ENCODE results near the gene JUP.

Gene JUP

DNA sequence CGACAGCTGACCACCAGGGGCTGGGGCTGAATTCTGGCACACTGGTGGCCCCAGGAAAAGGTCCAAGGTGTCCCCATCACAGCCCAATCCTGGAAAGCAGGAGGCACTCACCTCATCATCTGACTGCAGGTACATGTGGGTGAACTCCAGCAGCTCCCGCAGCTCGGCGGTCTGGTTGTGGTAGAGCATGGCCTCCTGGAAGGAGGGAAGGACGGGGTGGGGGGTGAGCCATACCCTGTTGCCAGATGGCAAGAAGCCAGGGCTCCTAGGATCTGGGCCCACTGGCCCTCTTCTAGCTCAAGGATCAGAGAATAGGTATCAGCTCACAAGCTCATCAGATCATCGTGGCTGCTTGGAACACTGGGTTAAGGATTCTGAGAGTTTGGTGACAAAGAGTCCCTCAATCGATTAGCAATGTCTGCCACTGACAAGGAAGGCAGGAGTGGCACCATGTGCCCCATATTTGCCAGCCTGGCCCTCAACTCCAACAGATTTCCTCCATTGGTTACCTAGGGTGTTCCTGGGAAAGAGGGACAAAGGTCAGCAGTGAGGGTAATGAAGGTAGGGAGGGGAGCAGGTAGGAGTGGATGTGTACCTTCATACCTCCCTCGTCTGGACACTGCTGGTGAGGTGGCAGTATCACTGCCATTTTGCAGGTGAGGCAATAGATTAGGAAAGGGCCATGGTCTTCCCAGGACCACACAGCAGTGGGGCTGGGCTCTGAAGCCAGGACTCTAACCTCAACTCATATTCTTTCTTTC is 20.4 kb upstream of the JUP start:
- DNase-seq, result no peak

DNA sequence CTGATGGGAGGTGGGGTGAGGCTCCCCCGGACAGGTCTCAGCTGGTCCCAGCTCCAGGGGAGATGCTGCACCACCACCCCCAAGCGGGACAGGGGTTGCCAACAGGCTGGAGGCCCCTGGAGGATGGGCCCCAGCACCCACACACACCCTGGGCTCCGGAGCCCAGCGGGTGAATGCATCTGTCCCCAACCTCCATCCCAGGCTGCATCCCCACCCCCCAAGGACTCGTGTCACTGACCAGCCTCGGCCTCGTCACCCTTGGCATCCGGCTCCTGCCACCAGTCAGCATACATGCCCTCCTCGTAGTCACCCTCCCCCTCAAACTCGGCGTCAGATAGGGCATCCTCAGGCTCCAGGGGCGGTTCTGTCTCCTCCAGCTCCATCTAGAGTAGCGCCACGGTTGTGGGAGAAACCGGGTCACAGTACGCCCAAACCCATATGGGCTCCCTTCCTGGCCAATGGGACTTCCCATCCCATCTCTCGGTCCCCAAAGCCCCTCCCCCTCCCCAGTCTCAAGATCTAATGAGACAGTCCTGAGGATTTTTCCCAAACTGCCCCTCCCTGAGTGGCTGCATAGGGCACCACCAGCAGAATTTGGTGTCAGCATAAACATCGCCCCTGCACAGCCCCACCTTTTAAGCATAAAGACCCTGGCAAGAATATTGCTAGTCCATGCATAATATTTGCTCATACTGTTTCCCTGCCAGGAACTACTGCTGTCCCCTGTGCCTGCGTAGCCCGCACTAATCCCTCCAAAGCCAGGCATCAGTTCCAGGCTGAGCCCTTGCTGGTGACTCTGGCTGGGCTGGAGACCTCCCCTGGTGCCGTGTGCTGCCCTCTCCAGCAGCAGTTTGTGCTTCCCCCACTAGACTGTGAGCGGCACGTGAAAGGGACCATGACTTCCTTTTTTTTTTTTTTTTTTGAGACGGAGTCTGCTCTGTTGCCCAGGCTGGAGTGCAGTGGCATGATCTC is 16.8 kb upstream of the JUP start:
- DNase-seq, result peak; percentile 73

DNA sequence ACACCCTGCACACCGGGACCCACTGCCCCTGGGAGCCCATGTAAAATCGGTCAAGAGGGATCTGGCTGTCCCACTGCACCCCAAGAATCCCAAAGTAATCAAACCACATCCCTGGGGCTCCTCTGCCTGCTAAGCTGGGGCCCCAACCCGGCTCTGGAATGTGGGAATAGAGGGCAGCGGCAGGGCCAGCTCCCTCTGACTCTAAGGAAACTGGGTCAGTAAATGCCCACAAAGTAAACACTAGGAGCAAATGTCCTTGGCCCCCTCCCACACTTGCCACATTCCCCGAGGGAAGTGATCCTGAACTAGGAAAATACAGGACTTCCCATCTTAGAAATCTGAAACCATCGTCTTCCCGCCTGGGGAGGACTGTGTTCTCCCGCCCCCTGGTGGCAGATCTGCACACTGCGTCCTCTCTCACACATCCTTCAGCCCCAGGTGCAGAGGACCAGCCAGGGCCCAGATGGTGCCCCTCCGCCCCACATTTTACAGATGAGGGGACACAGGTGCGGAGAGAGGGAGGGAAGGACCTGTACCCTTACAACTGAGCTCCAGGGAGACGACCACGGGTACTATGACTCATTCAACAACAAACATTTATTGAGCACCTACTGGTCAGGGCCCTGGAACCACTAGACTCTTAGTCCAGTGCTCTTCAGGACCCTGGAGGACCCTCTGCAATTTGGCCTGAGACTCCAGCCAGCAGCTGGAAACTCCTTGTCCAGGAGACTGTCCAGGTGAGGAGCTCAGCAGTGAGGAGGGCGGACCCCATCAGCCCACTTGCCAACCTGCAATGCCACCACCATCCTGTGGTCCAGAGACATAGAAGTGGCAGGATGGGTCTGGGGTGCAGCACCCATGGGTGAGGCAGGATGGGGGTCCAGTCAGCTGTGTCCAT is 15.1 kb upstream of the JUP start:
- peak; percentile 88 for DNase-seq

DNA sequence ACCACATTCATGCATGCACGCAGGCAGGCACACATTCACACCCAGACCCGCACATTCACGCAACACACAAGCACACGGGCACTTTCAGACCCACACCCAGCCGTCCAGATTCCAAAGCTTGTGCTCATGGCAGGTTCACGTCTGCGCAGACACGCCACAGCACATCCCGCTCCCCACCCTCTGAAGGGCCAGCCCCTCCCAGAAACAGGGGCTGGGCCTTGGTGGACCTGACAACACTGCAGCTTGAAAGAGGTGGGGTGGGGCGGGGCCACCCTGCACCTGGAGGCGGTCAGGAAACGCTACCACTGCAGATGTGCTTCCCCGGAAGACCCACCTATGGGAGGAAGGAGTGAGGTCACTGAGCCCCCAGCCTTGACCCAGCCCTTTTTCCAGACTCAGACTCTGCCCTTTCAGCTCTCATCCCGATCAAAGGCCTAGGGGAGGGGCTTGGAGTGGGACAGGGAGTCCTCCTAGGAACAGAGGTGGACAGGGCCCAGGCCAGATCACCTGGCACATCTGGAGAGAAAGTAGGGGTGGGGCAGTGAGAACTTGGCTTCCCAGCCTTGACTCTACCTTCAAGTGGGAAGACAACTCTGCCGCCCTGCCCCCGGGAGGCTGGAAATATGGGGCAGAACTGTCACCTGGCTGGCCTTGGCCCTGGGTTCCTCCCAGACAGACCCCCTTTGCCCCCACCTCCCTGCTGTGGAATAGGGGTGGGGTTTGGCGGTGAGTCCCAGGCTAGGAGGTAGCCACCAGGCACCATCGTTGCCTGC is 14.3 kb upstream of the JUP start:
- no peak for DNase-seq

DNA sequence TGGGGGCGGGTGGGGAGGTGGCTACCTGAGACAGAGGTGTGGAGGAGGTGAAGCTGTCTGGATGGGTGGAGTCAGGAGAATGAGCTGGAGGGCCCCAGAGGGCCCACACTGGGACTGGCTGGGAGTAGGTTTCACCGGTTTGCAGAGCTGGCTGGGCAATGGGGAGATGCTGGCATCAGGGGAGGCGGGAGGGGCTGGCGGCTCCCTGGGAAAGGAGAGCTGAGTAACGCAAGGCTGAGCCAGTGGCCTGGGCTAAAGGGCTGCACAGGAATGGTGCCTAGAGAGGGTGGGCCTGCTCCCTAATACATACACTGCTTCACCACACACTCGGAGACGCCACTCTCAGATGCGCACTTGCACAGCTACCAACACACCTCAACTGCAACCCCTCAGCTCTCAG is 12.9 kb upstream of the JUP start:
- no peak for DNase-seq

DNA sequence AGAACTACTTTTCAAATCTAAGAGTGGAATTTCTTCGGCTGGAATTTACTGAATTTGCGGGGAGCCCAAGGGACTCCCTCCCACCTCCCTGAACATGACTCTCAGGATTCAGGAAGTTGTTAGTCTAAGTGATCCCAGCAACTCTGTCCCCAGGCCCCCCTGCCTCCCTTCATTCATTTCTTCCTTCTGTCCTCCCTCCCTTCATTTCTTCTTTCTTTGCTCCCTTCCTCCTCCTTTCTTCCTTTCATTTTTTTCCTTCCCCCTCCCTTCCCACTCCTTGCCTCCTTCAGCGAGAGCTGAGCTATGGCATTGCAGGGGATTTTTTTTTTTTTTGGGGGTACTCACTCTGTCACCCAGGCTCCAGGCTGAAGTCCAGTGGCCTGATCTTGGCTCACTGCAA is 10.9 kb upstream of the JUP start:
- DNase-seq, result no peak

DNA sequence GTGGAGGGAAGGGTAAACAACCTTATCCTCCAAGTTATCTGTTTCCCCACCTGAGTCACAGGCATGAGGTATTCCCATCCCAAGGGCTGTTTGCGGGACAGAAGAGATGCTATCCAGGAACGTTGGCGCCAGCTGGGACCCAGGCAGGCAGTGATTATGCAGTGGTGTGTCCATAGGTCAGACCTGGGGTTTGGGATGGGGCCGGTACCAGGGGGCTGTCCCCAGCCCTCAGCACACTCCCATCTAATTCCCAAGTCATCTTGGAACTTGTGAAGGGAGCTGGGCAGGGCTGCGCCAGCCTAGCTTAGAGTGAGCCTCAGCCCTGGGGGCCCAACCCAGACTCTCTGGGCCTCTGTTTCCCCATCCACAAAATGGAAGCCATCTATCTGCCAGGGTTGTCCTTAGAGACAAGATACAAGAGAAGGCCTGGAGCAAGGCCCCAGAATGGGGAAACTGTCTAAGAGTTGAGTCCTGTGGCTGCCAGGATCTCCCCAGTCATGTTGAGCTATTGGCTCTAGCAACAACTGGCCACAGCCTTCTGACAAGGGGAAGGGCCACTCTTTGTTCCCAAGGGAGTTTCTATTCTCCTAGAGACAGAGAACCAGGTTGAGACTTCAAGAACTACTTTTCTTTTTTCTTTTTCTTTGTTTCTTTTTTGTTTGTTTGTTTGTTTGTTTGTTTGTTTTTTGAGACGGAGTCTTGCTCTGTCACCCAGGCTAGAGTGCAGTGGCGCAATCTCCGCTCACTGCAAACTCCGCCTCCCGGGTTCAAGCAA is 9.8 kb upstream of the JUP start:
- DNase-seq, result no peak

DNA sequence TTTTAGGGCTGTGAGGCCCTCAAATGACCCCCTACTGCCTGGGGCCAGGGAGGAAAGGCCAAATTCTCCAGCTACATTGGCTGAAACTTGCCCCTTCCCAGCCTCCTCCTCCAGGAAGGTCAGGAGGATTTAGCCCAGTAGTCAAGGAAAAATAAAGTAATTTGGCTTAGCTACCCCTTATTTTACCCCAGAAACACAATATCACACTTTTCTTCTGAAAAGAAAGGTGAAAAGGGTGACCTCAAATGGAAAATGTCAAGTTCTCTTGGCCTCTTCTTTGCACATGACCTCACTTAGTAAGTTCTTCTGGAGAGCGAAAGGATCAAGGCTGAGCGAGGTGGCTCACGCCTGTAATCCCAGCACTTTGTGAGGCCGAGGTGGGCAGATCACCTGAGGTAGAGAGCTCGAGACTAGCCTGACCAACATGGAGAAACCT is 8.0 kb upstream of the JUP start:
- no peak for DNase-seq

DNA sequence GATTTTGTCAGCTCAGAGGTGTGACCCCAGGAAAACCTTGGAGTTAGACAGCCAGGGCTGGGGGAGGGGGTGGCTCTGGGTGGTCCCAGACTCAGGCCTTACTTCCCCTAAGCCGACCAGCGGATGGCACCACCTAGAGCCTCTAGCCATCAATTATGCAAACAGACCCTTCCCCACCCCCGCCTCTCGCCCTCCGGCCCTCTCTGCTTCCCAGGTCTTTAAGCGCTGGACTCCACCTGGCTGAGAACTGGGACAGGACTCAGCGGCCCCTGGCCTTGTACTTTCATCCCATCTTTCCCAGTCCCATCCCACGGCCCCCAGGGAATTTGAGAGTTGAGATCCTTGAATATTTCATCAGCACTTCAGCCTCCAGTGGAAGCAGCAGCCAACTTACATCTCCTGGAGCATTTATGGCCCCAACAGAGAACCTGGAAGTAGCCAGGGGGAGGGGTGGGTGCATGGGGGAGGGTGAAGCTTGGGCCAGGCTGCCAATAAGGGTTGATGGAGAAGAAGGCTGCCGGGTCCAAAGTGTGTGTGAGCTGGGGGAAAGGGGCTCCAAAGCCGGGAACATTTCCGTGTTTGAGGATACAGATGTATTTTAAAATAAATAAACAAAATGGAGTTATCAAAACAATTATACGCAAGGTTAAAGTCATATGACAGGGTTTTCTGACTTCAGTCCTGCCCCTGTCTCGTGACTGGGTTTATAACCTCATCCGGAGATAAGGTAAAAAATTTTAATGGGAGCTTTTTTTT is 7.5 kb upstream of the JUP start:
- no peak for DNase-seq

DNA sequence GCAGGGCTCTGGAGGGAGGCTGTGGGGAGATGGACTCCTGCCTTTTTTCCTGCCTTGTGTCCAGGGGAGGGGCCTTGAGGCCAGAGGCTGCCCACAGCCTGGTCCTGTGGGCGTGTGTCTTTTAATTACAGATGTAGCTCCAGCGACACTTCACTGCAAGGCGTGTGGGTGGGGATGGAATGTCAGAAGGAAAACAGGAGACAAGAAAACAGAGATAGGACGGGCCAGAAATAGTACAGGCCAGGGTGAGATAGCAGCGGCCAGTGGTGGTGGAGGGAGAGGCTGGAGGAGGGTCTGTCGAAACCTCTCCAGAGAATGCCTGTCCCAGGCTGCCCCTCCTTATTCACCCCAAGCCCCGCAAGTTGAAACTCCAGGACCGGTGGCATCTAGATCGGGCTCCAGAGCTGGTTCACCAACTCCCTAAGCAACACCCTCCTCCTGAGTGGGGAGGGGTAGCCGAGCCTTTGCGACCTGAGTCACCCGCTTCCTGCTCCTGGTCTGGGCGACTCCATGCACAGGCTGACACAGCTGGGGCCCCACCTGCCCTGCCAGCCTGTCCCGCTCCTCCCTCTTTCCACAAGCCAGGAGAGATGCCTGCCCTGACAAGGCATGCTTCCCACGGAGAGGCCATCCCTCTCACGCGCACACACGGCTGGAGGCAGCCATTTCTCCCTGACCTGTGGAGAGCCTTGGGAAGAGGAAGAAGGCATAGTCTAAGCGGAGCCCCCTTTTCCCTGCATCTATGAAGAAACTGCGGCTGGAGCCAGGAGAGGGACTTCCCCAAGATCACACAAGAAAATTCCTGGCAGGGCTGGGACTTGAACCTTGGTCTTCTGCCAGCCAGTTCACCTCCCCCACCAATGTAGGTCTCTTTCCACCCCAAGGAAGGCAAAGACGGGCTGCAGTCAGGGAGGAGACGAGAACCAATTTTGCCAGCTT is 6.6 kb upstream of the JUP start:
- no peak for DNase-seq

DNA sequence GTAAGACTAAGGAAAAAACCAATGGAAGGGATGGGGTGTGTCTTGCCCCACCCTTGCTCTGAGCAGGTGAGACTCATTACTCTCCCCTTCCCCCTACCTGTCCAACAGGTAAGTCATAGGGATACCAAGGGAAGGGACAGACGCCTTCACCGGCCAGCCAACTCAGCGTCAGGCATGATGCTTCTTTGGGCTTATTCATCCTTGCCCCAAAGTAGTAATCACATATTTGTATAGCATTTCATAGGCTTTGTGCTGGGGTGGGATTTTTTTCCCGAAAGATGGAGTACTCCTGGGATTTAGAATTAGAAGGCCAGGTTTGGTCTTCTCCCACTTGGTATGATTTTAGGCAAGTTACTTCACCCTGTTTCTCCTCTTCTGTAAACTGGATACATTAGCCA is 509 bp upstream of the JUP start:
- DNase-seq, result no peak

DNA sequence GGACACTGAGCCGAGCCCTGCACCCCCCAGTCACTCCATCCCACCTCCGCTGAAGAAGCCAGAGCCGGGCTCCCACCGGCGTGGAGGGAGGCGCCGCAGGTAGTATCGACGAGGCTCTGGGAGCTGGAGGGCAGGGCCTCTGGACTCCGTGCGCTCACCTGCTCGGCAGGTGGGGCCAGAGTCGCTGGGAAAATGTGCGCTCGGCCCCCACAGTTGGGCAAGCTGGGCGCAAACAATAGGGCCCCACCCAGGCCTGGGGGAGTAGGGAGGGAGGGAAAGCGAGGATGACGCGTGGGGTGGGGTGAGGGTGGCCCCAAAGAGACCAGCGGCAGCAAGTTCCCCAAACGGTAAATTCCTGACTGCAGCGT is 668 bp downstream of the JUP start:
- no peak for DNase-seq

DNA sequence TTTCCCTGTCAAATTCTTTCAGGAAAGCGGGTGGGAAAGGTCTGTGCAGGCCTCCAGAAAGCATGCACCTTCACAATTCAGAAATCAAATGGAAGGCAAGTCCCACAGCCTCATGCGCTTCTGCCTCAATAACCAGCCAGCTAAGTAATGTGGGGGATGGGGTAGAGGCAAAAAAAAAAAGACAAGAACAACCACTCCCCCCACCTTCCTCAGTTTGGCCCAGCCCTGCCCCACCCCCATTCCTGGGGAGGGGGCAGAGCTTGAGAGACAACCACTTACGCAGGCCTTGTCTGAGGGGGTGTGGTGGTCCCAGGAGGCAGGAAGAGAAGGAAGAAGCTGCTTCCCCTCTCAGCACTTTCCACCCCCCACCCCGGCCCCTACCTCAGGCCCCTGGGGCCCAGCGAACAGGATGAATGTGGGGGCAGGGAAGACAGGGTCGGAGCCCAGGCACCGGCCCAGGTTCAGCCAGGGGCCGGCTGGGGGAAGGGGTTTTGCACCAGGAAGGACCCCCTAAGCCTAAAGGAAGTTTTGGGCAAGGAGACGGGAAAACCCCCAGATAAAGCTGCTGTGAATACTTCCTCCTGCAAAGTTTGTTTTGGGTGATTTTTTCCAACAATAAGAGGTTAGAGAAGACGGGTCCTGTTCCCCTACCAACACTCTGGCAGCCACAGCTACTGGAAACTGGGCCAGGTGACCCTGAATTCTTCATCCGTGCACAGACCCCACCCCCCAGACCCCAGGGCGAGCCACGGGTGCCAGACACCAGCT is 1.2 kb downstream of the JUP start:
- peak; percentile 51 for DNase-seq

DNA sequence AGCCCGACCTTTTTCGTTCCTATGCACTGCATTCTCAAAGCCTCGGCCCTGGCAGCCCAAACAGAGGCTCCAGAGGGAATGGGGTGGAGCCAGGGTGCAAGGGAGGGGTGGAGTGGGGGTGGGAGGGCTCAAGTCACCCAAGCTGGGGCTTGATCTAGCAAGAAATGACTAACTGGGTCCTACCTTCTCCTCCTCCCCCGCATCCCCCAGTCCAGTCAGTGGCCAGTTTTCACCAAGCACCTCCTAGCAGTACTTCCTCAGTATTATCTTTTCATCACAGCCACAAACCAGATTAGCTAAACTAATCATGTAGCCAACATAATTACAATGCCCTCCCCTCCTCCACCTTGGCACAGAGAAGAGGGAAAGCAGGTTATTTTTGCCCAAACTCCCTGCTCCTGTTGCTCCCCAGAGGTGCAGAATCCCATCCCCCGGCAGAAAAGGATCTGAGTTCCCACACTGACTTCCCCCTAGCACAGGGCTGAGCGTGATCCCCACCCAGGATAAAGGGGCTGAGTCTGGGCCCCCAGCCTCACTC is 2.2 kb downstream of the JUP start:
- DNase-seq, result peak; percentile 80

DNA sequence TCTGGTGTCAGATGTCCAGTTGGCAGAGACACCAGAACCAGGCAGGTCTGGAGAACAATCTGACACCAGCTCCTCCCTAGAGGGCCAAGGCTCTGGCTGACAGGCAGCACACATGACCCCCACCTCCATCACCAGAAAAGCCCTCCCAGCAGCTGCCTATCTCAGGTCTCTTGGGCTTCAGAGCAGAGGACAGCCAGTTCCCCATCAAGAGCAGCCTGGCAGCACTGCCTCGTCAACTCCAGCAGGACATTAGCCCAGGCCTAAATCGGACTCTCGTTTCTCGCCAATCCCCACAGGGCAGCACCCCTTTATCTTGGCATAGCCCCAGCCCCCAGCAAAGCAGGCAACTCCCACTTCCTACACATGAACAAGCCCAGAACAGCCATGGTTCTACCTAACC is 4.4 kb downstream of the JUP start:
- DNase-seq, result no peak

DNA sequence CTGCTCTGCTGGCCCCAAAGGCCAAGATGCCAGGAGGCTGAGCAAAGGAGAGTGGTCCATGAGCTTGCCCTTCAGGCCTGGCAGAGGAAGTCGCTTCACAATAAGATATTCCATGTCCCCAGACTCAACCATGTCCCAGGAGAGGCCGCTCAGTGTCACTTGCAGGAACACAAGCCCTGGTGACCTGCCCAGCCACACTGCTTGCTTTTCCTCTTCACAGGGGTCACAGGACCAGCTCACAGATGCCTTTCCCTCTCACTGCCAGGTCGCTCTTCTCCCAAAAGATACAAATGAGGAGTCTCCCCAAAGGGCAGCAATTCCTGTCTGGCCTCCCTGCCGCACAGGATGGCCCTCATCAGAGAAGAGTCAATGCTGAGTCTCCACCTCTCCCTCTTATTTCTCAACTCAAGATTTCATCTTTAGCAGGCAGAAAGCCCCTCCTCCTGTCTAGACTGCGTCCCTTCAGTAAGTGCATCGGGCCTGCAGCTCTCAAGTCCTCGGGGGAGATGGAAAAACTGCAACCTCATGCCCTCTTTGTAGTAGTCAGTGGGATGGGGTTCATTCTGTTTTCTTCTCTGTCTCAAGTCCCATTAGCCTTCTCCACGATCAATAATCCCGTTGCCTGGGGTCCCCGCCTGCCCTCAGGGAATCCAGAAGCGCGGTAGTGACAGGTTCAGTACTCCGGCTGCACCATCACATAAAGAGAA is 5.0 kb downstream of the JUP start:
- DNase-seq, result no peak

DNA sequence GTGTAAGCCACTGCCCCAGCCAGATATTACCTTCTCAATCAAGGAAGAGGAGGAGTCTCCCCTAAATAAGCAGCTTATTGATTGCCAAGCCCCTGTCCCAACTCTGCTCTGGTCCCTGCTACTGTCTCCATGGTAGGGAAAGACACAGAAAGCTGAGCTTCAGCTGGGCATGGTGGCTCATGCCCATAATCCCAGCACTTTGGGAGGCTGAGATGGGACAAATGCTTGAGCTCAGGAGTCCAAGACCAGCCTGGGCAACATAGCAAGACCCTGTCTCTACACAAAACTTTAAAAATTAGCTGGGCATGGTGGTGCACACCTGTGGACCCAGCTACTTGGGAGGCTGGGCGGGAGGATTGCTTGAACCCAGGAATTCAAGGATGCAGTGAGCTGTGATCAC is 6.6 kb downstream of the JUP start:
- DNase-seq, result no peak

Measured in NCI-H82 (cell line).